Activated CD8-positive, alpha-beta memory T cell treated with anti-CD3 and anti-CD28 coated beads for 1 hour (primary cell): ENCODE results near the gene SLC27A3.
"Not testable (repeated sequence)": the region's sequence is repeated elsewhere in the genome, so short reads cannot be mapped to it uniquely, and the experiment has no call there.

Experiments used
- DNase-seq, 2 donors: peaks; one replicate each; pipeline ENCODE4 v3.0.0-alpha.2; 2020; ENCODE audit warnings: low read depth in 1 of 2; ENCODE audit errors: extremely low read depth in 1 of 2

Gene SLC27A3

GRCh38 chr1:153763365-153764225 is 11.6 kb upstream of the SLC27A3 start:
- DNase-seq, result no peak

- no peak for DNase-seq
These were observed 10.9 kb upstream of the SLC27A3 start for GRCh38 chr1:153764310-153764709.

- DNase-seq, result not testable (repeated sequence)
These were observed 8.5 kb upstream of the SLC27A3 start for GRCh38 chr1:153766663-153767062.

- no peak for DNase-seq
These were observed 7.7 kb upstream of the SLC27A3 start for GRCh38 chr1:153767519-153767918.

GRCh38 chr1:153768316-153769181 is 6.7 kb upstream of the SLC27A3 start:
- DNase-seq, result no peak

- DNase-seq, result no peak
These were observed 6.0 kb upstream of the SLC27A3 start for GRCh38 chr1:153769221-153769620.

- DNase-seq, result no peak
These were observed 4.4 kb upstream of the SLC27A3 start for GRCh38 chr1:153770797-153771196.

GRCh38 chr1:153771261-153771660 is 3.9 kb upstream of the SLC27A3 start:
- DNase-seq, result no peak

GRCh38 chr1:153771841-153772593 is 3.2 kb upstream of the SLC27A3 start:
- no peak for DNase-seq

GRCh38 chr1:153773096-153773921 is 1.9 kb upstream of the SLC27A3 start:
- DNase-seq, result no peak

- no peak for DNase-seq
These were observed 1.1 kb upstream of the SLC27A3 start for GRCh38 chr1:153774026-153774595.

- peak in 1 of 2 donors; percentile 55 for DNase-seq
These were observed 486 bp downstream of the SLC27A3 start for GRCh38 chr1:153775458-153776327.

GRCh38 chr1:153776352-153776751 is 1.1 kb downstream of the SLC27A3 start:
- DNase-seq, result no peak

GRCh38 chr1:153776845-153777370 is 1.7 kb downstream of the SLC27A3 start:
- no peak for DNase-seq

GRCh38 chr1:153777648-153778047 is 2.4 kb downstream of the SLC27A3 start:
- DNase-seq, result no peak

GRCh38 chr1:153778051-153778823 is 3.0 kb downstream of the SLC27A3 start:
- DNase-seq, result no peak

GRCh38 chr1:153778824-153779519 is 3.8 kb downstream of the SLC27A3 start:
- no peak for DNase-seq
